HepG2 (cell line): ENCODE results near the gene TRIM3. TPM values are rescaled to one million over a fixed set of nuclear protein-coding genes. Genes with fewer than 3 reads are reported as not detected.

ENCODE experiments used
- ATAC-seq: fragments of 200-7000 bp; cut with Tn5 transposase; 3 replicates; pipeline ENCODE4 v1.9.1; 2020; ENCODE audit warnings: mild to moderate bottlenecking, moderate library complexity
- BruUV-seq: library from RNA; stranded (reverse); fragments of 400-500 nt; replicated peaks from 2 replicates; lab custom pipeline; 2021; lab: Mats Ljungman, UMichigan
- CTCF ChIA-PET: fragments of 300-600 bp; formaldehyde crosslinking; extraction: SDS; loops from one replicate; lab custom pipeline; 2021; ENCODE audit warnings: low total read pairs, inconsistent platforms, low intra/inter-chr PET ratio; lab: Yijun Ruan, JAX
- POLR2A ChIA-PET: fragments of 350-600 bp; sonication (Branson Sonifier 250); formaldehyde crosslinking; loops from one replicate; lab custom pipeline; 2020; ENCODE audit warnings: antibody characterized with exemption, inconsistent platforms; lab: Yijun Ruan, JAX
- DNase-seq: peaks from one replicate; pipeline ENCODE4 v3.0.0-alpha.2; 2015; ENCODE audit warnings: low spot score
- FAIRE-seq: peaks from 3 replicates; lab custom pipeline; 2011; peaks lifted over from hg19 to GRCh38; lab: Jason Lieb, UNC
- H2AFZ ChIP-seq: one replicate; pipeline ENCODE4 v1.6.1; 2011; ENCODE audit warnings: low read length, inconsistent platforms
- H3K27ac ChIP-seq: fragments of 300-600 bp; 3 replicates; pipeline ENCODE4 v1.8.0; 2011; ENCODE audit warnings: mixed run types, mild to moderate bottlenecking, mixed read lengths, low read length, inconsistent platforms; ENCODE audit not compliant: insufficient read depth; ENCODE audit errors: extremely low read length
- H3K27me3 ChIP-seq, 2 experiments: fragments of 200-600 bp in 1 of 2; 2 replicates in 1 of 2; 3 replicates in 1 of 2; pipeline versions ENCODE4 v1.6.0 to v1.8.0; 2011; ENCODE audit warnings: low read length in 2 of 2, mild to moderate bottlenecking in 2 of 2, moderate library complexity in 2 of 2, inconsistent platforms in 1 of 2; ENCODE audit not compliant: insufficient read depth in 2 of 2, control insufficient read depth in 1 of 2
- H3K36me3 ChIP-seq, 2 experiments: fragments of 200-600 bp in 1 of 2; replicated peaks in 1 of 2; 2 replicates in 1 of 2; 3 replicates in 1 of 2; pipeline versions ENCODE4 v1.5.1 to v1.8.0; 2011; ENCODE audit warnings: low read length in 2 of 2, inconsistent platforms in 1 of 2; ENCODE audit not compliant: insufficient read depth in 2 of 2, control insufficient read depth in 1 of 2
- H3K4me1 ChIP-seq: 2 replicates; pipeline ENCODE4 v1.5.1; 2012; ENCODE audit warnings: low read length, inconsistent platforms; ENCODE audit not compliant: insufficient read depth
- H3K4me2 ChIP-seq: 2 replicates; pipeline ENCODE4 v1.6.0; 2011; ENCODE audit warnings: low read depth, low read length, inconsistent platforms
- H3K4me3 ChIP-seq, 3 experiments: fragments of 200-600 bp in 1 of 3; sonication (generic), shearing (Covaris generic) in 1 of 3; replicated peaks in 1 of 3; 2 replicates each; pipeline ENCODE4 v1.5.1; 2011 to 2016; ENCODE audit warnings: low read length in 3 of 3, inconsistent platforms in 2 of 3, low read depth in 2 of 3, mild to moderate bottlenecking in 2 of 3, control low read depth in 1 of 3, mixed read lengths in 1 of 3; ENCODE audit not compliant: insufficient read depth in 1 of 3
- H3K79me2 ChIP-seq: one replicate; pipeline ENCODE4 v1.6.1; 2011; ENCODE audit warnings: low read length, inconsistent platforms; ENCODE audit not compliant: insufficient read depth
- H3K9ac ChIP-seq: 2 replicates; pipeline ENCODE4 v1.6.0; 2011; ENCODE audit warnings: mild to moderate bottlenecking, low read depth, low read length, inconsistent platforms; ENCODE audit not compliant: insufficient read depth
- H3K9me3 ChIP-seq: 2 replicates; pipeline ENCODE4 v1.5.1; 2012; ENCODE audit warnings: mild to moderate bottlenecking, low read length
- H4K20me1 ChIP-seq: 2 replicates; pipeline ENCODE4 v1.6.0; 2011; ENCODE audit warnings: inconsistent platforms, mild to moderate bottlenecking, low read length, moderate library complexity; ENCODE audit not compliant: insufficient read depth
- ATRX ChIP-seq: sonication (generic); formaldehyde crosslinking; IDR thresholded peaks from 2 replicates; pipeline ENCODE4 v1.4.0; 2020; ENCODE audit warnings: missing genetic modification reagents, borderline replicate concordance
- BHLHE40 ChIP-seq: IDR thresholded peaks from 2 replicates; pipeline ENCODE4 v1.6.1; 2011; ENCODE audit warnings: low read length, improper control_type of control experiment
- CREB1 ChIP-seq, 2 experiments: fragments of 450-650 bp in 1 of 2; IDR thresholded peaks; 2 replicates each; pipeline ENCODE4 v1.6.1; 2016 to 2017; ENCODE audit warnings: control low read depth in 1 of 2, mild to moderate bottlenecking in 1 of 2, missing compliant biosample characterization in 1 of 2, missing genetic modification characterization in 1 of 2
- FOSL1 ChIP-seq: sonication (generic); formaldehyde crosslinking; IDR thresholded peaks from 2 replicates; pipeline ENCODE4 v1.9.0; 2021; ENCODE audit warnings: missing genetic modification reagents, borderline replicate concordance
- GATAD1 ChIP-seq: IDR thresholded peaks from 2 replicates; pipeline ENCODE4 v1.6.1; 2016; ENCODE audit warnings: missing genetic modification reagents, missing compliant biosample characterization
- HOXD1 ChIP-seq: sonication (generic); formaldehyde crosslinking; IDR thresholded peaks from 2 replicates; pipeline ENCODE4 v1.5.0; 2020; ENCODE audit warnings: missing genetic modification reagents
- PPARG ChIP-seq: conservative IDR thresholded peaks from 2 replicates; pipeline ENCODE4 v1.6.1; 2016; ENCODE audit warnings: missing biosample characterization, missing genetic modification reagents
- RARG ChIP-seq: sonication (generic); formaldehyde crosslinking; IDR thresholded peaks from 2 replicates; pipeline ENCODE4 v1.4.0; 2020; ENCODE audit warnings: low read depth, mild to moderate bottlenecking, missing genetic modification reagents
- SALL1 ChIP-seq: sonication (generic); formaldehyde crosslinking; IDR thresholded peaks from 2 replicates; pipeline ENCODE4 v1.8.0; 2022; ENCODE audit warnings: mild to moderate bottlenecking, missing genetic modification reagents
- SP4 ChIP-seq: sonication (generic); formaldehyde crosslinking; IDR thresholded peaks from 2 replicates; pipeline ENCODE4 v1.8.1; 2023; ENCODE audit warnings: mild to moderate bottlenecking, missing genetic modification reagents
- SRSF1 ChIP-seq: fragments of 200-400 bp; formaldehyde crosslinking; optimal IDR thresholded peaks from 2 replicates; pipeline ENCODE3; 2017; ENCODE audit warnings: mild to moderate bottlenecking, low read depth, low read length, moderate library complexity
- TFE3 ChIP-seq: IDR thresholded peaks from 2 replicates; pipeline ENCODE4 v1.6.1; 2016
- ZMYM4 ChIP-seq: sonication (generic); formaldehyde crosslinking; IDR thresholded peaks from 2 replicates; pipeline ENCODE4 v1.8.1; 2023; ENCODE audit warnings: mild to moderate bottlenecking, missing genetic modification reagents
- ZNF124 ChIP-seq: sonication (generic); formaldehyde crosslinking; IDR thresholded peaks from 2 replicates; pipeline ENCODE4 v1.4.0; 2020; ENCODE audit warnings: missing genetic modification reagents
- ZNF430 ChIP-seq: sonication (generic); formaldehyde crosslinking; IDR thresholded peaks from 2 replicates; pipeline ENCODE4 v1.9.0; 2021; ENCODE audit warnings: mild to moderate bottlenecking, missing genetic modification reagents
- ZNF44 ChIP-seq: sonication (generic); formaldehyde crosslinking; IDR thresholded peaks from 2 replicates; pipeline ENCODE4 v1.5.1; 2020; ENCODE audit warnings: mild to moderate bottlenecking, missing genetic modification reagents
- ZNF746 ChIP-seq: sonication (generic); formaldehyde crosslinking; IDR thresholded peaks from 2 replicates; pipeline ENCODE4 v1.8.0; 2022; ENCODE audit warnings: mild to moderate bottlenecking, missing genetic modification reagents
- ZNF747 ChIP-seq: sonication (generic); formaldehyde crosslinking; IDR thresholded peaks from 2 replicates; pipeline ENCODE4 v1.8.1; 2023; ENCODE audit warnings: missing genetic modification reagents, mild to moderate bottlenecking, borderline replicate concordance
- ZNF766 ChIP-seq: sonication (generic); formaldehyde crosslinking; IDR thresholded peaks from 2 replicates; pipeline ENCODE4 v1.5.0; 2020; ENCODE audit warnings: missing genetic modification reagents, borderline replicate concordance
- ZNF841 ChIP-seq: sonication (generic); formaldehyde crosslinking; IDR thresholded peaks from 2 replicates; pipeline ENCODE4 v1.8.1; 2023; ENCODE audit warnings: missing genetic modification reagents, borderline replicate concordance
- WGBS: methylation state at CpG from one replicate; pipeline ENCODE4 v1.1.6; 2017; ENCODE audit warnings: low lambda C conversion rate; 5-methylcytosine and 5-hydroxymethylcytosine counted together
- in situ Hi-C: cut with HindIII; loops from 2 replicates; pipeline ENCODE4 v1.10.0; 2017; ENCODE audit warnings: low pct_unique_long_range_greater_than_20kb; ENCODE audit not compliant: extremely low pct_ligation_motif_present
- intact Hi-C: fragments of 100-400 bp; cut with micrococcal nuclease; formaldehyde crosslinking; loops from one replicate; pipeline ENCODE4 v1.10.0; 2022; ENCODE audit not compliant: unreplicated experiment
- polyA plus RNA-seq, 8 experiments: library from polyadenylated mRNA; depleted of rRNA in 3 of 8; stranded (reverse) in 7 of 8; unstranded in 1 of 8; fragments of >200 nt; fragmentation: Illumina TruSeq in 4 of 8; extraction: Trizol in 4 of 8; gene quantifications; 2 replicates each; pipeline versions ENCODE4 v1.2.1 to v1.2.3, GENCODE V29; 2011 to 2016; ENCODE audit warnings: low read depth in 4 of 8, missing spikeins in 1 of 8, mixed read lengths in 1 of 8; ENCODE audit not compliant: insufficient read depth in 1 of 8
- total RNA-seq, 5 experiments: library from RNA; depleted of rRNA; stranded (reverse); fragments of >200 nt; fragmentation: Illumina TruSeq; extraction: Trizol; gene quantifications; 2 replicates each; pipeline ENCODE4 v1.2.3, GENCODE V29; 2016; ENCODE audit warnings: low read depth in 1 of 5
- TF ChIP-seq, protein P1 (sequence below): IDR thresholded peaks from 2 replicates; pipeline ENCODE4 v1.6.1; 2016; ENCODE audit warnings: missing biosample characterization, missing genetic modification reagents, low read depth

Gene TRIM3
- total and polyA plus RNA-seq, 2 of the 13 experiments (the other 11 are each of a cell fraction or from before 2014, with no cell fraction given) = 3.6 to 6.3 TPM

- no peaks in the 10 kb centered on the region for H3K9me3 ChIP-seq
- DNase-seq = peak; percentile 96
- no peaks in the 10 kb centered on the region; a peak in 1 of 5 replicates for H3K27me3 ChIP-seq
- ATAC-seq = peak; percentile 96
- WGBS = 2% methylated on average over 25 of the region's 66 CpGs
- H3K27ac ChIP-seq = peak within 1 kb of the TSS; percentile 95
- H3K4me3 ChIP-seq = peak within 1 kb of the TSS; percentile 86 to 92 (median 86)
- ChIA-PET POLR2A (interaction anchor here (0.8 to 2.1 kb wide), 14 partner anchors 8 to 202 kb away, joined by 3 to 13 read pairs (median 7); partner anchors contain the start of genes HPX, ILK, MRPL17 and RRP8), CTCF (no interaction called here)
- in situ Hi-C loops = loop anchor here (10.0 kb wide), 1 partner anchor 124 kb away; the partner anchor contains the start of genes ILK and RRP8
- peaks cover 39% of the 10 kb centered on the region for H3K79me2 ChIP-seq
- H3K4me1 ChIP-seq = peaks cover 56% of the 10 kb centered on the region
- no peak within 1 kb of the TSS for H2AFZ ChIP-seq
- peak; percentile 98 for FAIRE-seq
- peaks cover 10 to 47% of the 10 kb centered on the region in 2 experiments for H3K36me3 ChIP-seq
- BruUV-seq = TSS peak; percentile 57
- peak within 1 kb of the TSS; percentile 99 for H3K4me2 ChIP-seq
- peak within 1 kb of the TSS; percentile 95 for H3K9ac ChIP-seq
- intact Hi-C loops = loop anchor here (2.0 to 10.0 kb wide), 5 partner anchors 24 to 246 kb away; partner anchors contain the start of genes CNGA4, FHIP1B, MRPL17 and TAF10
- H4K20me1 ChIP-seq = no peaks in the 10 kb centered on the region; the same call in 1 of the 2 replicates
- TF ChIP-seq ZNF44 (no peak), CREB1 (IDR thresholded peaks at IDR 0.05) (peak; percentile 98), CREB1 (CRISPR knock-in tag; IDR thresholded peaks at IDR 0.05) (peak; percentile 99), ZMYM4 (CRISPR knock-in tag) (peak; percentile 64; the same call in 1 of the 2 replicates), GATAD1 (CRISPR knock-in tag) (peak; percentile 96), ATRX (CRISPR knock-in tag) (no peak), TFE3 (peak; percentile 84), ZNF124 (CRISPR knock-in tag) (0 out of 2 replicates have a peak, but pooled peaks have one; percentile 77), SALL1 (CRISPR knock-in tag) (peak; percentile 88), SP4 (CRISPR knock-in tag) (peak; percentile 81), BHLHE40 (peak; percentile 54), RARG (CRISPR knock-in tag) (no peak), ZNF746 (no peak), ZNF766 (CRISPR knock-in tag) (0 out of 2 replicates have a peak, but pooled peaks have one; percentile 21), FOSL1 (CRISPR knock-in tag) (no peak), HOXD1 (CRISPR knock-in tag) (peak; percentile 59; the same call in 1 of the 2 replicates), ZNF841 (CRISPR knock-in tag) (no peak), SRSF1 (peak; percentile 30), ZNF430 (CRISPR knock-in tag) (peak; percentile 62; the same call in 1 of the 2 replicates), PPARG (CRISPR knock-in tag) (0 out of 2 replicates have a peak, but pooled peaks have one; percentile 48), ZNF747 (CRISPR knock-in tag) (peak; percentile 49; the same call in 1 of the 2 replicates)
- TF ChIP-seq, protein P1, sequence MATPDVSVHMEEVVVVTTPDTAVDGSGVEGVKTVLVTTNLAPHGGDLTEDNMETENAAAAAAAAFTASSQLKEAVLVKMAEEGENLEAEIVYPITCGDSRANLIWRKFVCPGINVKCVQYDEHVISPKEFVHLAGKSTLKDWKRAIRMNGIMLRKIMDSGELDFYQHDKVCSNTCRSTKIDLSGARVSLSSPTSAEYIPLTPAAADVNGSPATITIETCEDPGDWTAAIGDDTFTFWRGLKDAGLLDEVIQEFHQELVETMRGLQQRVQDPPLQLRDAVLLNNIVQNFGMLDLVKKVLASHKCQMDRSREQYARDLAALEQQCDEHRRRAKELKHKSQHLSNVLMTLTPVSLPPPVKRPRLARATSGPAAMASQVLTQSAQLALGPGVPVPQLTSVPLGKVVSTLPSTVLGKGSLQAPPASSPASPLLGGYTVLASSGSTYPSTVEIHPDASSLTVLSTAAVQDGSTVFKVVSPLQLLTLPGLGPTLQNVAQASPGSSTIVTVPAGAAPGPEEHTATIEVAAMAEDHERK = peak; percentile 34; the same call in 1 of the 2 replicates
Measured at GRCh38 chr11:6481012-6481923, 7.5 kb upstream of the TRIM3 start, which contains the start of the genes ARFIP2 and TIMM10B. Gene ARFIP2 (minus strand): TSS chr11:6481331. CDS start chr11:6480421, 910 bp downstream. Gene TIMM10B (plus strand): TSS chr11:6481501. CDS start chr11:6481517, 16 bp downstream.
